ENCODE results near the gene CH25H.

The CH25H gene

DNA sequence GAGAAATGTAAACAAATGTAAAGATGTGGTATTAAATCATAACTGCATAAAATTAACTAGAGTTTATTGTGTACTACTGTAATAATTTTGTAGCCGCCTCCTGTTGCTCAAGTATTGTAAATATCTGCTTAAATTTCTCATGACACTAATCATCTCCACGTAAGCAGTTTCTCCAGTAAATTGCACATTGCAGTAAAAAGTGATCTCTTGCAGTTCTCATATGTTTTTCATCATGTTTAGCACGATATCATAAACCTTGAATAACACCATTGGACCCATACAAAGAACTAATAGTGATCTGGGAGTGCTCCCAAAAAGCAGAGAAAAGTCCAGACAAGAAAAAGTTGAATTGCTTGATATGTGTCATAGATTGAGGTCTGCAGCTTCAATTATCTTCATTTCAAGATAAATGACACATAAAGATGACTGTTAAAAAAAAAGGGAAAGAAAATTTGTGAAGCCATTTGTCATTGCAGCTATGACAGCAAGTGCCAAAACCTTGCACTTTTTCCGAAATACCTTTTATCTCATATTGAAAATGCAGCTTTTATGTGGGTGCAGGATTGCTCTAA lies 29.2 kb upstream of the CH25H start:
- TF ChIP-seq EZH2 (IDR thresholded peaks at IDR 0.05) (no peak), POLR2AphosphoS5 (IDR thresholded peaks at IDR 0.05; ENCODE audit: borderline replicate concordance, low read depth, low read length) (no peak), FOXP2 (optimal IDR thresholded peaks at IDR 0.05; ENCODE audit: control extremely low read depth, extremely low read length, insufficient read depth) (no peak)
- Histone ChIP-seq H3K27ac (peak overlapping the region; percentile 67; the same call in 1 of the 2 replicates), H3K4me3 (peak overlapping the region; percentile 18; the same call in 1 of the 2 replicates), H3K9ac (ENCODE audit: insufficient read length) (no peak overlapping the region), H3K36me3 (ENCODE audit: insufficient read depth, low read length) (no peaks in the 10 kb centered on the region), H3K9me3 (ENCODE audit: low read depth, low read length) (no peaks in the 10 kb centered on the region)
- no peak for DNase-seq (ENCODE audit: low read depth, low spot score)

DNA sequence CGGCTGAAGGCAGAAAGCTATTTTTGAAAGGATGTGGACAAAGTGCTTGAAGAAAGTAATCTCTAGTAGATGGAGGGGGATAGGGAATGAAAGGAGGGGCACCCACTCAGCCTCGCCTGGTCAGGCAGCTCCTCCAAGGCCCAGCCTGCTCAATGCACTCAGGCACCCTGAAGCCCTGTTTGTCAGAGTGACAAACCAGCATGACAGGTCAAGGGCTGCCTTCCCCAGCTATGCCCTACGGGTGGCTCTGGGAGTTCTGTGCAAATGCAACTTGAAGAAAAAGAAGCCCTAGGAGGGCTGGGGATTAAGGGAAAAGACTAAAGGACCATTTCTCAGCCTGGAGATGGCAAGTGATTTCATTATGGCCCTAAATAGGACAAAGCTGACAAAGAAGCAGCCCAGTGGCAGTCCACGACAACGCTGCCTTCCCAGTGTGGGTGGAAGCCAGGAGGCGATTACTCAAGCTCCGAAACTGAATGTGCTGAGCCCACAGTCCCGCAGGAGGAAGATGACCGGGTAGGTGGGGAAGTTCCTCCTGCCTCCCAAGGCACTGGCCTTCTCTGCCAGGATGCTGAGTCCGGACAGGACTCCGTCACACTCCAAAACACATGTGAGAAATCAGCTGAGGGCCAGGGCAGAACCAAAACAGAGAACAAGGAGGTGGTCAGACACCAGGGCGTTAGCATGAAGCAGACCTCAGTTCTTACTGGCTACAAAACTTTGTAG lies 28.1 kb upstream of the CH25H start:
- H3K9ac ChIP-seq (ENCODE audit: insufficient read length): no peak overlapping the region
- DNase-seq (ENCODE audit: low read depth, low spot score): no peak
- no peak overlapping the region; the same call in 1 of the 2 replicates for H3K27ac ChIP-seq
- H3K36me3 ChIP-seq (ENCODE audit: insufficient read depth, low read length): no peaks in the 10 kb centered on the region
- no peaks in the 10 kb centered on the region for H3K9me3 ChIP-seq (ENCODE audit: low read depth, low read length)
- TF ChIP-seq POLR2AphosphoS5 (IDR thresholded peaks at IDR 0.05; ENCODE audit: borderline replicate concordance, low read depth, low read length) (no peak), FOXP2 (optimal IDR thresholded peaks at IDR 0.05; ENCODE audit: control extremely low read depth, extremely low read length, insufficient read depth) (no peak), EZH2 (IDR thresholded peaks at IDR 0.05) (no peak)
- H3K4me3 ChIP-seq: no peak overlapping the region; the same call in 1 of the 2 replicates

GRCh38 chr10:89233033-89233432 lies 25.9 kb upstream of the CH25H start:
- Histone ChIP-seq H3K9me3 (ENCODE audit: low read depth, low read length) (no peaks in the 10 kb centered on the region), H3K4me3 (no peak overlapping the region), H3K36me3 (ENCODE audit: insufficient read depth, low read length) (no peaks in the 10 kb centered on the region), H3K27ac (no peak overlapping the region), H3K9ac (ENCODE audit: insufficient read length) (no peak overlapping the region)
- TF ChIP-seq EZH2 (IDR thresholded peaks at IDR 0.05) (no peak), FOXP2 (optimal IDR thresholded peaks at IDR 0.05; ENCODE audit: control extremely low read depth, extremely low read length, insufficient read depth) (no peak), POLR2AphosphoS5 (IDR thresholded peaks at IDR 0.05; ENCODE audit: borderline replicate concordance, low read depth, low read length) (no peak)
- DNase-seq (ENCODE audit: low read depth, low spot score): no peak

DNA sequence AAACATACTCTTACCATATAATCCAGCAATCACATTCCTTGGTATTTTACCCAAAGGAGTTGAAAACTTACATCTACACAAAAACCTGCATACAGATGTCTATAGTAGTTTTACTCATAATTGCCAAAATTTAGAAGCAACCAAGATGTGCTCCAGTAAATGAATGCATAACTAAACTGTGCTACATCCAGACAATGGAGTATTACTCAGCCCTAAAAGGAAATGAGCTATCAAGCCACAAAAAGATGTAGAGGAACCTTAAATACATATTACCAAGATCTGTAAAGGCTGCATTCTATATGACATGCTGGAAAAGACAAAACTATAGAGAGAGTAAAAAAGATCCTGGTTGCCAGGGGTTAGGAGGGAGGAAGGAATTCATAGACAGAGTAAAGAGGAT lies 21.8 kb upstream of the CH25H start:
- DNase-seq (ENCODE audit: low read depth, low spot score): no peak
- no peak overlapping the region for H3K27ac ChIP-seq
- no peak overlapping the region for H3K9ac ChIP-seq (ENCODE audit: insufficient read length)
- H3K36me3 ChIP-seq (ENCODE audit: insufficient read depth, low read length): no peaks in the 10 kb centered on the region
- TF ChIP-seq FOXP2 (optimal IDR thresholded peaks at IDR 0.05; ENCODE audit: control extremely low read depth, extremely low read length, insufficient read depth): no peak
- no peak for TF ChIP-seq EZH2 (IDR thresholded peaks at IDR 0.05)
- TF ChIP-seq POLR2AphosphoS5 (IDR thresholded peaks at IDR 0.05; ENCODE audit: borderline replicate concordance, low read depth, low read length): no peak
- no peak overlapping the region for H3K4me3 ChIP-seq
- no peaks in the 10 kb centered on the region for H3K9me3 ChIP-seq (ENCODE audit: low read depth, low read length)

DNA sequence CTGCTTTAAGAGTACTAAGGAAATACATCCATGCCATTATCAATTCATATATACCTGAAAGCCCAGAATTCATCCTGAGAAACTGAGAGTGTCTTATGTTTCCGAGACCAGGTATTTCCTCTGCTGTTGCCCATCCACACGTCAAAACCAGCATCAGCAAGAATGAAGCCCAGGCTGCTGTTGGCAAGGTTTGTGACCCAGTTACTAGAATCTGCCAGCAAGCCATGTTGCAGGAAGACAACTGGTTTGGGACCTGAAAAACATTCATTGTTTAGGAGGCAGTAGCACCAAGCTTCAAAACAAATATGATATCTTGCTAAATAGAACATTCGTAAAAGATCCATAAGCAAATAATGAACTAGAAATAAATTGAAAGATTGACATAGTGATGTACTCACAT lies 21.0 kb upstream of the CH25H start:
- DNase-seq (ENCODE audit: low read depth, low spot score): no peak
- Histone ChIP-seq H3K9me3 (ENCODE audit: low read depth, low read length) (no peaks in the 10 kb centered on the region), H3K36me3 (ENCODE audit: insufficient read depth, low read length) (no peaks in the 10 kb centered on the region)

GRCh38 chr10:89226891-89227290 lies 19.8 kb upstream of the CH25H start:
- Histone ChIP-seq H3K4me3 (no peak overlapping the region), H3K36me3 (ENCODE audit: insufficient read depth, low read length) (no peaks in the 10 kb centered on the region), H3K9ac (ENCODE audit: insufficient read length) (no peak overlapping the region), H3K27ac (no peak overlapping the region), H3K9me3 (ENCODE audit: low read depth, low read length) (no peaks in the 10 kb centered on the region)
- TF ChIP-seq POLR2AphosphoS5 (IDR thresholded peaks at IDR 0.05; ENCODE audit: borderline replicate concordance, low read depth, low read length) (no peak), FOXP2 (optimal IDR thresholded peaks at IDR 0.05; ENCODE audit: control extremely low read depth, extremely low read length, insufficient read depth) (no peak), EZH2 (IDR thresholded peaks at IDR 0.05) (no peak)
- DNase-seq (ENCODE audit: low read depth, low spot score): no peak

More for the DNA sequence above, 21.0 kb upstream of the CH25H start:
- Histone ChIP-seq H3K9ac (ENCODE audit: insufficient read length) (no peak overlapping the region), H3K27ac (no peak overlapping the region), H3K4me3 (no peak overlapping the region)
- no peak for TF ChIP-seq FOXP2 (optimal IDR thresholded peaks at IDR 0.05; ENCODE audit: control extremely low read depth, extremely low read length, insufficient read depth)
- TF ChIP-seq EZH2 (IDR thresholded peaks at IDR 0.05): no peak
- no peak for TF ChIP-seq POLR2AphosphoS5 (IDR thresholded peaks at IDR 0.05; ENCODE audit: borderline replicate concordance, low read depth, low read length)

DNA sequence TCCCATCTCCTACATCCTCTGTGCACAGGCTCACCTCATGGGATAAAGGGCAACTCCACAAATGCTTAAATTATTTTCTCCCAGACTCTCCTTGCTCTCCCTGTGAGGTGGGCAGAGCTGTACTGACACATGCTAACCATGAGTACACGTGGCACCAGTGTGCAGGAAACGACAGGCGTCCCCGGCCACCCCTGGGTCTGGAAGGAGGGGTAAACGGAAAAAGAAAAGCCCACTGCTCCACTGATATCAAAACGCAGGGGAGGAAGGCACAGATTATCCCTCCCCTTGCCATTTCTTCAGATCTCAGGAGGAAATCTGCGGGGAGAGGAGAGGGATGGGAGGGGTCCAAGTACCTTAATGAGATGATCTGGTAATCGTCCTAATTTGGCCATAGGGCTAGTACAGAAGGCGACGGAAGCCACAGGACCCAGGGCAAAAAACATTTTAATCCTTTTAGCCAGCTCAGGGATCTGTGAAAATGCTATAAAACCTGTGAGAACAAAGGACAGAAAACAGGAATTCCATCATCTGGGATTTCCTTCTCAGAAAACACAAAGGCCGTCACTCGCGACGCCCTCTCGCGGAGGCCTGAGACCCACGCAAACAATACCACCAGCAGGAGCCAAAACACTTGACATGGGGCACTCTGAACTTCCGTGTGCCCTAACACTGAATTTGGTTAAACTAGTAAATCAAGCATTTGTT lies 17.8 kb upstream of the CH25H start:
- TF ChIP-seq EZH2 (IDR thresholded peaks at IDR 0.05): no peak
- TF ChIP-seq POLR2AphosphoS5 (IDR thresholded peaks at IDR 0.05; ENCODE audit: borderline replicate concordance, low read depth, low read length): no peak
- no peak for TF ChIP-seq FOXP2 (optimal IDR thresholded peaks at IDR 0.05; ENCODE audit: control extremely low read depth, extremely low read length, insufficient read depth)
- no peak for DNase-seq (ENCODE audit: low read depth, low spot score)
- Histone ChIP-seq H3K9me3 (ENCODE audit: low read depth, low read length) (no peaks in the 10 kb centered on the region), H3K27ac (no peak overlapping the region), H3K36me3 (ENCODE audit: insufficient read depth, low read length) (no peaks in the 10 kb centered on the region), H3K9ac (ENCODE audit: insufficient read length) (no peak overlapping the region), H3K4me3 (no peak overlapping the region)

DNA sequence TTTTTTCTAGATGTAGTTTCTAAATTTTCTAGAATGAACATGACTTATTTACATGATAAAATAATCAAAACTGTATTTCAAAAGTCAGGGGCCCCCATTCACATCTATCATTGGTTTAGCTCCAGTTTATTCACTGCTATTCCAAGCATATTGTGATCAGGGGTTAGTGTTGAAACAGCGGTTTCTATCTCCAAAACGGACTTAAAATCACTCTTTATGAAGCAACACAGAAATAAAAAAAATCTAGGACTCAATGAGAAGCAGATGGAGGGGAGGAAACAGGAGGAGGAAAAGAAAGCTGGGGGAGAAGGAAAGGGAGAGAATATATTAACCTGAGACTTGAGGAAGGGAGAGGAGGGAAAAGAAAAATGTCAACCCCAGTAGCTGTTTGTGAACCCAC lies 14.8 kb upstream of the CH25H start:
- TF ChIP-seq FOXP2 (optimal IDR thresholded peaks at IDR 0.05; ENCODE audit: control extremely low read depth, extremely low read length, insufficient read depth): no peak
- no peak for TF ChIP-seq EZH2 (IDR thresholded peaks at IDR 0.05)
- Histone ChIP-seq H3K9me3 (ENCODE audit: low read depth, low read length) (no peaks in the 10 kb centered on the region), H3K36me3 (ENCODE audit: insufficient read depth, low read length) (no peaks in the 10 kb centered on the region), H3K27ac (no peak overlapping the region), H3K9ac (ENCODE audit: insufficient read length) (no peak overlapping the region), H3K4me3 (no peak overlapping the region)
- DNase-seq (ENCODE audit: low read depth, low spot score): no peak
